Tracheal epithelial cell (primary cell): ENCODE results near the gene MAGEA2. TPM values are rescaled to one million over a fixed set of nuclear protein-coding genes. Genes with fewer than 3 reads are reported as not detected.

Source experiments
- total RNA-seq: library from RNA; depleted of rRNA; stranded (reverse); fragments of >200 nt; gene quantifications from 2 replicates; pipeline ENCODE4 v1.2.1, GENCODE V29; 2014

The MAGEA2 gene
- not detected in 2 replicates for total RNA-seq

DNA sequence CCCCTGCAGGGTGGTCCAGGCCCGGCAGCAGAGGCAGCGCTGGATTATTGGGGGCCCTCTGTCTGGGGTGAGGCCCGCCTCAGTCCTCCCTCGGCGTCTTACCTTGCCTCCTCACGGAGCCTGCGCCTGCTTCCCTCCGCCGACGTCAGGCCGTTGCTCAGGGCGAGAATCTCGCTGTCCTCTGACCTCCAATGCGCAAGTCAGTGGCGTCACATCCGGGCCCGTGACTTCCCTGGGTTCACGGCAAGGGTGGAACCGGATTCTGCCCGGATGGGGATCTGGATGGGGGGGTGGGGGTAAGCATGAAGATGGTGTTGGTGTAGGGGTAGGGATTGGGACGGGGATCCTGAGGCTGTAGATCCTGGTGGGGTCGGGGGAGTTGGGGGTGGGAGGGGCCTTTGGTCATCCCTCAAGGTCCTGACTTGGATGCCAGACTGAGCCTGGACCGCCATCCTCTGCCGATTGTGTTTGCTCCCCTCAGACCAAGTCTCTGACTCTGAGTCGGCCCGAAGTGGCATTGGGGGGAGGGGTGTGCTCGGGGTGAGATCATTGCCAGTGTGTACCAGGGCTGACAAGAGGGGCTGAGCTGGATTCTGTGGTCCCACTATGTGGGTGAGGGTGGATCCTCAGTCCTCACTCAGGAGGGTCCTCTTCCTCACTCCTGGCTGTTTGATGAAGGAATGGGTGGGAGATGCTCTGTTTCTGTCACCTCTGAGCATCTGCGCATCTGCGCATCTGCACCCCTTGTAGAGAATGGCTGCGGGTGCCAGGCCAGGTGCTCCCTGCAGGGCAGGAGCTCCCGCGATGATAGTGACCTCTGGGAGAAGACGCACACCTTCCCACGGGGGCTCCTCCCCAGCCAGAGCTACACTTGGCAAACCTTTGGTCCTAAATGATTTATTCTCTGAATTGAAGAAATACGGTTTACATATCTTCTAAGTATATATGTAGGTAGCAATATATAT, at the start of gene MAGEA2:
MAGEA2 (minus strand) TSS at position 157 of the 965 bp plus-strand sequence. CDS start 2,479 bp downstream, outside the sequence.

GRCh38 chrX:152769549-152770289, 16.1 kb upstream of the MAGEA2 start, which contains the start of gene MAGEA6:
Gene MAGEA6, minus strand, starts transcription at chrX:152769689. Its CDS starts 2,039 bp downstream, at chrX:152767650.

DNA sequence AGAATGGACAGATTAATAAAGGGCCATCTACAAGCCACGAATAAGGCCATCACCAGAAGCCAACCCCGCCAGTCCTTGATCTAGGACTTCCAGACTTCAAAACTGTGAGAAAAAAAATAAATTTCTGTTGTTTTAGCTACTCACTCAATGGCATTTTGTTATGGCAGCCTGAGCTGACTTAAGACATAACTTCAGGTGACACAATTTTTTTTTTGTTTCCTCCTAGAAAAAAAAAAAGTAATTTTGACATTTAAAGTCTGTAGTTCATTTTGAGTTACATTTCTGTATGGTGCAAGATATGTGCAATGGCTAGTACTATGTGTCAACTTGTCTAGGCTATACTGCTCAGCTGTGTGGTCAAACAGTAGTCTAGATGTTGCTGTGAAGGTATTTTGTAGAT, 5.3 kb upstream of the MAGEA2 start, which contains the start of gene CSAG3:
CSAG3 (plus strand) TSS at position 301 of the 400 bp plus-strand sequence.

DNA sequence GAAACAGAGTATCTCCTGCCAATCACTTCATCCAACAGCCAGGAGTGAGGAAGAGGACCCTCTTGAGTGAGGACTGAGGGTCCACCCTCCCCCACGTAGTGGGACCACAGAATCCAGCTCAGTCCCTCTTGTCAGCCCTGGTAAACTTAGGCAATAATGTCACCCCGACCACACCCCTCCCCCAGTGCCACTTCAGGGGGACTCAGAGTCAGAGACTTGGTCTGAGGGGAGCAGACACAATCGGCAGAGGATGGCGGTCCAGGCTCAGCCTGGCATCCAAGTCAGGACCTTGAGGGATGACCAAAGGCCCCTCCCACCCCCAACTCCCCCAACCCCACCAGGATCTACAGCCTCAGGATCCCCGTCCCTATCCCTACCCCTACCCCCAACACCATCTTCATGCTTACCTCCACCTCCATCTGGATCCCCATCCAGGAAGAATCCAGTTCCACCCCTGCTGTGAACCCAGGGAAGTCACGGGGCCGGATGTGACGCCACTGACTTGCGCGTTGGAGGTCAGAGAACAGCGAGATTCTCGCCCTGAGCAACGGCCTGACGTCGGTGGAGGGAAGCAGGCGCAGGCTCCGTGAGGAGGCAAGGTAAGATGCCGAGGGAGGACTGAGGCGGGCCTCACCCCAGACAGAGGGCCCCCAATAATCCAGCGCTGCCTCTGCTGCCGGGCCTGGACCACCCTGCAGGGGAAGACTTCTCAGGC, 20.2 kb downstream of the MAGEA2 start, which contains the start of the genes CSAG1 and MAGEA12:
CSAG1 (minus strand) TSS at position 461 of the 715 bp plus-strand sequence. CDS start 1,261 bp downstream, outside the sequence.
MAGEA12 (plus strand) TSS at position 497 of the 715 bp plus-strand sequence. CDS start 2,405 bp downstream, outside the sequence.

GRCh38 chrX:152713815-152714787, 39.5 kb downstream of the MAGEA2 start, which contains the start of gene MAGEA2B:
Gene MAGEA2B, plus strand, starts transcription at chrX:152714628. Its CDS starts 2,479 bp downstream, at chrX:152717107.

DNA sequence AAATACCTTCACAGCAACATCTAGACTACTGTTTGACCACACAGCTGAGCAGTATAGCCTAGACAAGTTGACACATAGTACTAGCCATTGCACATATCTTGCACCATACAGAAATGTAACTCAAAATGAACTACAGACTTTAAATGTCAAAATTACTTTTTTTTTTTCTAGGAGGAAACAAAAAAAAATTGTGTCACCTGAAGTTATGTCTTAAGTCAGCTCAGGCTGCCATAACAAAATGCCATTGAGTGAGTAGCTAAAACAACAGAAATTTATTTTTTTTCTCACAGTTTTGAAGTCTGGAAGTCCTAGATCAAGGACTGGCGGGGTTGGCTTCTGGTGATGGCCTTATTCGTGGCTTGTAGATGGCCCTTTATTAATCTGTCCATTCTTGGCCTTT, 44.5 kb downstream of the MAGEA2 start, which contains the start of gene CSAG2:
CSAG2 (minus strand) TSS at position 101 of the 400 bp plus-strand sequence. CDS start 161 bp downstream, outside the sequence.

Other genes starting within 250 kb of the MAGEA2 start
- not detected in 2 replicates for gene GABRQ, start 115.9 kb downstream of the MAGEA2 start, total RNA-seq
- not detected in 2 replicates for gene MAGEA3, start 55.0 kb downstream of the MAGEA2 start, total RNA-seq
- not detected in 2 replicates for gene CSAG2, start 44.6 kb downstream of the MAGEA2 start, total RNA-seq
- gene MAGEA2B, start 39.2 kb downstream of the MAGEA2 start, total RNA-seq: not detected in 2 replicates
- gene CSAG1, start 20.1 kb downstream of the MAGEA2 start, total RNA-seq: not detected in 2 replicates
- gene MAGEA12, start 20.1 kb downstream of the MAGEA2 start, total RNA-seq: not detected in 2 replicates
- not detected in 2 replicates for gene CSAG3, start 5.4 kb upstream of the MAGEA2 start, total RNA-seq
- not detected in 2 replicates for gene MAGEA6, start 15.8 kb upstream of the MAGEA2 start, total RNA-seq
- 28.6 and 34.0 TPM in 2 replicates for gene CETN2, start 76.9 kb upstream of the MAGEA2 start, total RNA-seq
- gene NSDHL, start 77.2 kb upstream of the MAGEA2 start, total RNA-seq: 17.9 and 25.8 TPM in 2 replicates
- gene ZNF185, start 144.2 kb upstream of the MAGEA2 start, total RNA-seq: 74.7 and 178 TPM in 2 replicates
- not detected in 2 replicates for gene PNMA5, start 240.3 kb upstream of the MAGEA2 start, total RNA-seq